ENCODE measurements around the gene CCDC182. TPM values are rescaled to one million over a fixed set of nuclear protein-coding genes. Genes with fewer than 3 reads are reported as not detected.

The CCDC182 gene
- total RNA-seq = not detected
- long read RNA-seq = 0 reads

DNA sequence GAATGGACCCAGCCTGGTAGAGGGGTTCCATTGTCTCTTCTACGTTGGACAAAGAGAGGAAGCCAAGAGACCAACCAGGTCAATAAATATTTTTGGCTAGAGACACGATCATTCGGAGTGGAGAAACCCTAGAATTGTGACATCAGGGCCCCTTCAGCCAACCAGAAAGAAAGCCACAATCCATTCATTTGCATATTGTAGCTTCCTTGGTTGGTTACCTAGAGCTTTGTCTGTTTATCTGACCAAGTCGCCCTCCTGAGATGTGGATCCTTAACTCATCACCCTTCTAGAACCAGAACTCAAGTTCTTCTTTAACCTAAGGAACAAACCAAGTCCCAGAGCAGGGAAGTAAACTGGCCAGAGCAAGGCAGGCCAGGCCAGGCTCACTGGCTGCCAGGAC, at the start of gene CCDC182:
CCDC182 (minus strand) TSS at position 58 of the 400 bp plus-strand sequence; CDS start at position 31, 27 bp downstream.
- intact Hi-C loops (cut with DNase I) = loop anchor here (10.0 kb wide), 1 partner anchor 610 kb away; no protein-coding TSS in a partner anchor
- TF ChIP-seq CTCF (IDR thresholded peaks at IDR 0.05) = no peak
- Histone ChIP-seq H3K4me1 (peaks cover 3% of the 10 kb centered on the region), H3K4me3 (no peak within 1 kb of the TSS), H3K9me3 (no peaks in the 10 kb centered on the region), H3K27me3 (peaks cover 4% of the 10 kb centered on the region), H3K36me3 (no peaks in the 10 kb centered on the region), H3K27ac (no peak within 1 kb of the TSS)
- DNase-seq = no peak
- ATAC-seq = no peak

DNA sequence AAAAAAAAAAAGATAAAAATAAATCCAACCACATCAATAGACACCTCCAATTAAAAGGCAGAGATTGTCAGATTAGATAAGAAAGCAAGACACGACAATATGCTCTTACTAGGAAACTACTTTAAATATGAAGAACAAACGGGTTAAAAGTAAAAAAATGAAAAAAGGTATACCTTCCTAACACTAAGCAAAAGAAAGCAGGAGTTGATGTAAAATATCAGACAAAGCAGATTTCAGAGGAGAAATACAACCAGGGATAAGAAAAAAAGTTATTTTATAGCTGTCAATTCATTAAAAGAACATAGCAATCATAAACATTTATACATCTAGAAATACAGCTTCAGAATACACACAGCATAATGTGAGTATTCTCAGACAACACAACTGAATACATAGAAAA, 49.7 kb upstream of the CCDC182 start:
- no peaks in the 10 kb centered on the region for H3K4me1 ChIP-seq
- ATAC-seq (no peak), DNase-seq (no peak)
- no peaks in the 10 kb centered on the region for H3K9me3 ChIP-seq
- H3K4me3 ChIP-seq = no peak overlapping the region
- no peak overlapping the region for H3K27ac ChIP-seq
- no peak for TF ChIP-seq CTCF (IDR thresholded peaks at IDR 0.05)
- intact Hi-C loops (cut with DNase I) = no loop called here
- peaks cover 9% of the 10 kb centered on the region for H3K27me3 ChIP-seq
- H3K36me3 ChIP-seq = no peaks in the 10 kb centered on the region

GRCh38 chr17:57788725-57789124, 43.6 kb upstream of the CCDC182 start:
- Histone ChIP-seq H3K9me3 (no peaks in the 10 kb centered on the region), H3K36me3 (no peaks in the 10 kb centered on the region), H3K27me3 (peaks cover 11% of the 10 kb centered on the region), H3K4me3 (no peak overlapping the region), H3K27ac (no peak overlapping the region), H3K4me1 (no peaks in the 10 kb centered on the region)
- no peak for TF ChIP-seq CTCF (IDR thresholded peaks at IDR 0.05)
- intact Hi-C loops (cut with DNase I) = no loop called here
- DNase-seq (no peak), ATAC-seq (no peak)

DNA sequence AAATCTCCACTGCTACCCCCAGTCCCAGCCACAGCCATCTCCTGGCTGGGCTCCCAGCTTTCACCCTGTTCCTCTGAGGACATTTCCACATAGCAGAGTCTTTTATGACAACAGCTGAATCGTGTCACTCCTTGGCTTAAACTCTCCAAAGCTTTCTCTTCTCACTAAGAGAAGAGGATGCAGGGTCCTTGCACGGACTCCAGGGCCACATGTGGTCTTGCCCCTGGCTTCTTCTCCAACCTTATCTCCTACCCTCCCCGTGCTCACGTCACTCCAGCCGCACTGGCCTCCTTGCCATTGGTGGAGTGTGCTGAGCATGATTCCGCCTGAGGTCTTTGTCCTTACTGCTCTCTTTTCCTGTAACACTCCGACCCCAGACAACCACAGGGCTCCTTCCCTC, 39.9 kb upstream of the CCDC182 start:
- no peak for DNase-seq
- ATAC-seq = no peak
- H3K9me3 ChIP-seq = no peaks in the 10 kb centered on the region
- no peak overlapping the region for H3K4me3 ChIP-seq
- no peaks in the 10 kb centered on the region for H3K36me3 ChIP-seq
- H3K27ac ChIP-seq = no peak overlapping the region
- no peak for TF ChIP-seq CTCF (IDR thresholded peaks at IDR 0.05)
- intact Hi-C loops (cut with DNase I) = no loop called here
- peaks cover 19% of the 10 kb centered on the region for H3K4me1 ChIP-seq
- H3K27me3 ChIP-seq = peaks cover 4% of the 10 kb centered on the region

- intact Hi-C loops (cut with DNase I) = no loop called here
- no peaks in the 10 kb centered on the region for H3K36me3 ChIP-seq
- H3K27me3 ChIP-seq = no peaks in the 10 kb centered on the region
- H3K27ac ChIP-seq = no peak overlapping the region
- TF ChIP-seq CTCF (IDR thresholded peaks at IDR 0.05) = no peak
- H3K9me3 ChIP-seq = no peaks in the 10 kb centered on the region
- H3K4me3 ChIP-seq = no peak overlapping the region
- no peak for DNase-seq
- H3K4me1 ChIP-seq = peaks cover 19% of the 10 kb centered on the region
- no peak for ATAC-seq
Observed at GRCh38 chr17:57784226-57784895, 39.3 kb upstream of the CCDC182 start.

All from upper lobe of right lung (tissue), 1 donor.